HG03521 (cell line): ENCODE data around the gene WSCD2.

Experiments used
- ATAC-seq: cut with Tn5 transposase; IDR thresholded peaks from one replicate; pipeline ENCODE4 v1.9.1; 2021; ENCODE audit warnings: mild to moderate bottlenecking, moderate library complexity; ENCODE audit not compliant: unreplicated experiment

Gene WSCD2

DNA sequence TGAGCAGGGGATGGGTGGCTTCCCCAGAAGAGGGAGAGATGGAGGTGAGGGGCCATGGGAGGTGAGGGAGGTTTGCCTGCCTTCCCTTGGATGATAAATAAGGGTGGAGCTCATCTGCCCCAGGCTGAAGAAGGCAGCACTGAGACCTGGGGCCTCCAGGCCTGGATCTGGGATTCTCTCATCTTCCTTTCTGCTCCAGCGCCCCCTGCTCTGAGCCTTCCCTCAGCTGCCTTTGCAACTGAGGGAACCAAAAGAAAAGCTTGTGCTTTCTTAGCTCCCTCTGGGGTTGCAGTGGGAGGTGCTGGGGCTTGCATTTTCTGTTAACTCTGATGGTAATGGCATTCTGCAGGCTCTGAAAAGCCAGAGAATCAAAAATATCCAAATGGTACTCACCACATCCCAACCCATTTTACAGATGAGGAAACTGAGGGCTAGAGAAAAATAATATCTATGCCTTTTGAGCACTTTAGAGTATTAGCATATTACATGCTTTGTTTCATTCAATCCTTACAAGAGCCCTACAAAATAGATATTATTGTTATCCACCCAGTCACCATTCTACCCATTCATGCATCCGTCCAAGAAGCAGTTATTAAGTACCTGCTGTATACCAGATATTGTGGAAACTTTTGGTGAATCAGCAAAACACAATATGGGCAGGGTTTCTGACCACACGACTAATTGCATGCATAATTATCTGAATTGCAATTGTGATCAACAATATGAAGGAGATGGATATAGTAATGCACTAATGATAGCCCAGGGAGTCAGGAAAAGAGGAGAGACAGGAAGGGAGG is 102.2 kb downstream of the WSCD2 start:
- ATAC-seq = no peak

DNA sequence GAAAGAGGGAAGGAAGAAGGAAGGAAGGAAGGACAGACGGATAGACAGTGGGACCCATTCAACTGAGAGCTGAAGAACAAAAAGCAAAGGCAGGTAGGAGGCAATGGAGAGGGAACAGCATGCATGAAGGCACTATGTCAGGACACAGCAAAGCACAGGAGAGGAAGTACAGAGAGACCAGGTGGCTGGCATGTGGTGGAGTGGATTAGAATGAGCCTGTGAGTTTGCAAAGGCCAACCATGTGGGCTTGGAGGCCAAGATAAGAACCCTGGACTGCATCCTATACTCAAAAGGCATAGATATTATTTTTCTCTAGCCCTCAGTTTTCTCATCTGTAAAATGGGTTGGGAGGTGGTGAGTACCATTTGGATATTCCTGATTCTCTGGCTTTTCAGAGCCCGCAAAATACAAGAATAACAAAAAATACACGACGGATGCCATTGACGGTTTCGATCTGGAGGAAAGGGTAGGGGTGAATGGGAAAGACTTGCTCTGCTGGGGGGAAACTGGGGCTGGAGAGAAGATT is 102.9 kb downstream of the WSCD2 start:
- no peak for ATAC-seq

DNA sequence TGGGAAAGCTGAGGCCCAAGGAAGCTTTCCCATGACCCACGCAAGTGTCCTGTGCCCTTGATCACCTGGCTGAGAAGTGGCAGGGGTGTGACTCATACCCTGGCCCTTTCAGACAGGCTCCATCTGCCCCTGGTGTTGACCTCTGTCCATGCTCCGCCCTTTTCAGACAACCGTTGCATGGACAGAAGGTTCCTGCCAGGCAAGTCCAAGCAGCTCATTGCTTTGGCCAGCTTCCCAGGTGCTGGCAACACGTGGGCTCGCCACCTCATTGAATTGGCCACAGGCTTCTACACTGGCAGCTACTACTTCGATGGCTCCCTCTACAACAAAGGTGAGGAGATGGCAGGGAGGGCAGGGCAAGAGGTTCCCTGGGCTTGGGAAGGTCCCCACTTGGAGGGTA is 103.5 kb downstream of the WSCD2 start:
- no peak for ATAC-seq

DNA sequence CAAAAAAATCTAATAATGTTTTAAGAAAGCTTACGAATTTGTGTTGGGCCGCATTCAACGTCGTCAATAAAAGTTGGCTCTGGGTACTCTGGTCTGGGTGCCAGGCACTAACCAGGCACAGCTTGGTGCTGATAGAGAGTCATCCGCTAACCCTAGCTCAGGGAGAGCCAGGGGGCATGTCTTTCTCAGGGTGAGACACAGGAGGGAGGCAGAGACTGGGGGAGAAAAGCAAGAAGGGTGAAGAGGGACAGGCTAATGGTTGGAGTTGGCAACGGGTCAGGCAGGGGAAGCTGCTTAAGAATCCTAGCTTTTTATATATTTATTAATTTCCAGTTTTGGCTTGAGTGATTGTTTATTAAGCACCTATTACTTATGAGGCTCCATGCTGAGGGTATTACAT is 105.1 kb downstream of the WSCD2 start:
- ATAC-seq = no peak

DNA sequence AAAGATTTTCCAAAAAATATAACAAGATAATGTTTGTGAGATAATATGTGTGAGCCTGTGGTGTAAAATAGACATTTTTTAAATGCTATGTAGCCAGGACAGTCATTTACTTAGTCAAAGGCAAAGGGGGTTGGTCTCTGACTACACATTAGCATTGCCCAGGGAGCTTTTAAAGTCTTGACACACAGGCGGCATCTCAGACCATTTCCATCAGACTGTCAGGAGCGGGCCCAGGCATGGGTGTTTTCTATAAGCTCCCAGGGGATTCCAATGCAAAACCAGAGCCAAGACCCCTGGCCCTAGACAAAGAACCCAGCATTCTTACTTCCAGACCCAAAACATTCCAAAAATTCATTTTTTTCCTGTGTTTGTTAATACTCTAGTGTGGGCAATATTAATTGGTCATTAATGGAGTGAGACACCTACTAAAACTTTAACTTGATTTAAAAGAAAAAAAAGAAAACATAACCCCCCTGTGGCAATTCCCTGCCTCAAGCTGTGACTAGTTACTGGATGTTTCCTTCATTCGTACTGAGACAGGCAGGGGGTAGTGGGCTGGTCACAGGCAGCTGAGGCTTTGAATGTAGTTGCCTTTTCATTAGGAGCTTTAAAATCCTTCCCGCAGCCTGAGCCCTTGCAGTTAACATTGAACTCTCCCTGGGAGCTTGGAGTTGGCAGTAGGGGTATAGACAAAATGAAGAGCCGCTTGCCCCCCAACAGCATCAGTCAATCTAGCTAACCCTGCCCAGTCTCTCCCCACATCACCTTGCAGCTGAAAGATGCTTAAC is 106.3 kb downstream of the WSCD2 start:
- no peak for ATAC-seq

DNA sequence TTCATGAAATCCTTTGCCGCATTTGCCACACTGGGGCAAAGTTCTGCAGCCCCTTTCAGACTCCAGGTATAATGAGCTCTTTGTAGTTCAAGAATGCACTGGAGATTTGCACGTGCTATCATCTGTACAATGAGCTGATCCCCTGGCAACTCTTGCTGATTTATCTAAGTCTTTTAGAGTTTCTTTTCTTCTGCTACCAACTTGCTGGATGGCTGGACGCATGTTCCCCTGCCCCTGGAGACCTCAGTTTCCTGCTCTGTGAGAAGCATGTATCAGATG is 106.8 kb downstream of the WSCD2 start:
- no peak for ATAC-seq

DNA sequence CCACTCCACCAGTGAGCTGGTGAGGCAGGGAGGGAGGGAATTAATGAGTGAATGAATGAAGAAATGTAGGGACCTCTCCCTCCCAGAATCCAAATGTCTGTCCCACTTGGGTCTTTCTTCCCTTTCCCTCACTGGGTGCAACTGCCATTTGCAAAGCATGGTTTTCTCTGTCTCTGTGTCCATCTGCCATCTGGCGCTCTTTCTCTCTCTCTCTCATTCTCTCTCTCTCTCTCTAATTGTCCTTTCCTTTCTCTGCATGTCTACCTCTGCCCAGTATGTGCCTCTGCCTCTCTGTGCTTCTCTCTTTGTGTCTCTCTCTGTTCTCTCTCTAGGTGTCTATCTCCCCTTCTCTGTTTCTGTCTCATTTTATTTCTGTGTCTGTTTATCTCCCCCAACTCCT is 107.3 kb downstream of the WSCD2 start:
- ATAC-seq = no peak

DNA sequence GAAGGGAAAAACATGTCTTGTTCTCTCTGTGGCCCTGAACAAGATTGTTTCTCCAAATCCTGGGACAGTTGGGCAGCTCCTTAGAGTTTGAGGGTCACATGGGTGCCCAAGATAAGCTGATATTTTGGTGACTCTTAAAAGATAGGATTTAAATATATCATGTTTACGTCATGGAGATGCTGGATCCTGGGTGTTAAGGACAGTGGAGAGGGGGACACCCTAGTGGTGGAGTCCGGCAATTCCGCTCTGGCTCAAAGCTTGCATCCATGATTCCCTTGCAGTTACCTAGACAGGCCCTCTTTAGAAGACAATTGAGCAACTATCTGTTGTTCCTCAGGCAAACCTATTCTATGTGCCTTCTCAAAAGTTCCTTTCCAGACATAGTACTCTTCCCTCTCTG is 108.2 kb downstream of the WSCD2 start:
- no peak for ATAC-seq

DNA sequence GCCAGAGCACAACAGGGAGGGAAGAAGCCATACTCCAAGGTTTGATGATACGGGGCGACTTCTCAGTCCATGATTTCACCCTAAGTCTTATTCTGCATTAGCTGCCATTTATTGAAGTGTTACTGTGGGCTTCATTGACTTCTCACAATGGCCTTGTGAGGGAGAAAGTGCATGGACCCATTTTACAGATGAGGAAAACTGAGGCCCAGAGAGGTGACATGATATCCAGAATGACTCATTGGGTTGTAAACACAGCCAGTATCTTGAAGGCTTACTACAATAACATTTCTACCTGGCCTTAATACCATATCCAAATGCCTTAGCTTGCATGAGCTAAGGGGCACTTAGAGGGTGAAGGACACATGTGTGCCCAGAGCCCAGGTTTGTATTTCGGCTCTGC is 109.4 kb downstream of the WSCD2 start:
- no peak for ATAC-seq

DNA sequence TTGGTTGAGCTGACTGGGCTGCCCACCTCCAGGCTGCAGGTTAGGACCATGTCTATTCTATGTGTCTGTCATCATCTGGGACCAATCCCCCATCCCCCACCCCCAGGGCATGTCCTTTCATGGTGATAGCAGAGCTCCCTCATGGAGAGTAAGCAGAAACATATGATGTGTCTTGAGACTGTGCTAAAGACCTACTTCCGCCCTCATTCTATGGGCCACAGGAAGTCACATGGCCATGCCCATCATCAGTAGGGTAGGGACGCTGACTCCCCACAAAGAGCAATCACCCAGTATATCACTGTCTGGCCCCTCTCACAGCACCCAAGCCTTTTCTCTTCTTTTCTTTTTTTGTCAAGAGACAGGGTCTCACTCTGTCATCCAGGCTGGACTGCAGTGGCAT is 110.3 kb downstream of the WSCD2 start:
- no peak for ATAC-seq

DNA sequence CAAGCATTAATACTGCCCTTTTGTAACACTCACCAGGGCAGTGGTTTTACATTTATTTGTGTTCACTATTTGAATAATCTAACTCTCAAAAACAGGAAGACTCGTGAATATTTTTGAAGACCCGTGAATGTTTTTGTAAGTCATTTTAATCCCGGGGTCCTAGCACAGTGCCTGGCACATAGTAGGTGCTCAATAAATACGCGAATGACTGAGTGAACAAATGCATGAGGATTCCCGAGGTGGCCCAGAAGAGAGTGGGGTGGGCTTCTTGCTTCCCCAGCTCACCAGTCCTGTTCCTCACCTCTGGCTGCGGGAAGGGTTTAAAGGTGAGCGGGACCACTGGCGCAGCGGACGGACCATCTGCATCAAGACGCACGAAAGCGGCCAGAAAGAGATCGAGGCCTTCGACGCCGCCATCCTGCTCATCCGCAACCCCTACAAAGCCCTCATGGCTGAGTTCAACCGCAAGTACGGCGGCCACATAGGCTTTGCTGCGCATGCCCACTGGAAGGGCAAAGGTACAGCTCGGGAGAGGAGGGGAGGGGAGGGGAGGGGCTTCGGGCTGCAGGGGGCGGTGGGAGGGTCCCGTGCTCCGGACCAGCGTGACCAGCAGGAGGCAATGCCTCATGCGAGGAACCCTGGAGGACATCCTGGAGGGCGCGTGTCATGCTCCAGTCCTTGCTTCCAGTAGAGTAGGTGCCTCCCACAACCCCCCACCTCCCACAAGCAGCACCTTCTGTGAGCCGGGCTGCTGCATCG is 111.1 kb downstream of the WSCD2 start:
- no peak for ATAC-seq

DNA sequence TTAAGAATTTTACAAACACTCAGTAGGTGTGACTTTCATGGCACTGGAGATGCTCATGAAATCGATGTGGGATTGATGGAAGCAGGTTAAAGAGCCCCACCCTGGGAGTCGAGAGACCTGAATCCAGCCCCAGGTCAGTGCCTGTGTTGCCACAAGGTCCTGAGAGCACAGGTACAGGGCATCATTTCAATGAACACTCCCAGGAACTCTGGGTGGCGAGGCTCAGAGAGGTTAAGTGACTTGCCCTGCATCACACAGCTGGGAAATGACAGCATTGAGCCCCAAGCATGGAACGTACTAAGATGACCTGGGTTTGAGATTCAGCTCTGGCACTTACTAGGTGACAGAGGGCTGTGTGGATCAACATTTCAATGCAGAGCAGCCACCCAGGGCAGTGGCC is 111.8 kb downstream of the WSCD2 start:
- no peak for ATAC-seq

DNA sequence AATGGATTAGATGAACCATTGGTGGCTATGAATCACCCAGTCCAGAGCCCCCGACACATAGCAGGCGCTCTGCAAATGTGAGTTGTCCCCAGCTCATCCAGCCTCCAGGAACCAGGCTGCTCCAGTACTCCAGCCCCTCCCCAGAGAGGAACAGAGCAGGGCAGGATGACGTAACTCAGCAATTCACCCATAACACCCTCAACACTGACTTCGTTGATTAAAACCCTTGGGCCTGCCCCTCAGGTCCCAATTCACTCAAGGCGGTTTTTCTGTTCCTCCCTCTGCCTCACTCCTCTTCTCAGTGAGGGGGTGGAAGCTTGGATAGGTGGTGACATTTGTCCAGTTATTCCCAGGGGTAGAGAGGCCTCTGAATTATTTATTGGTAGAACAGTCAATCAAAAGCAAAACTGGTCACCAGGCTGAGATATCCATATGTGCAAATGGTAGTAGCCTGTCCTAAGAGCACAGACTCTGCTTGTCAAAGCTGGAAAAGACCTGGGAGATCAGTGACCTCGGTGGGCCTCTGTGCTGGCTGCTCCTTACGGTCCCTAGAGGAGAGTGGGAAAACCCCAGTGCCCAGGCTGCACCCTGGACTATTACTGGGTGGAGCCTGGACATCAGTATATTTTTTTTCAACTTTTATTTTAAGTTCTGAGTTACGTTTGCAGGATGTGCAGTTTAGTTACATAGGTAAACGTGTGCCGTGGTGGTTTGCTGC is 113.1 kb downstream of the WSCD2 start:
- ATAC-seq = no peak

DNA sequence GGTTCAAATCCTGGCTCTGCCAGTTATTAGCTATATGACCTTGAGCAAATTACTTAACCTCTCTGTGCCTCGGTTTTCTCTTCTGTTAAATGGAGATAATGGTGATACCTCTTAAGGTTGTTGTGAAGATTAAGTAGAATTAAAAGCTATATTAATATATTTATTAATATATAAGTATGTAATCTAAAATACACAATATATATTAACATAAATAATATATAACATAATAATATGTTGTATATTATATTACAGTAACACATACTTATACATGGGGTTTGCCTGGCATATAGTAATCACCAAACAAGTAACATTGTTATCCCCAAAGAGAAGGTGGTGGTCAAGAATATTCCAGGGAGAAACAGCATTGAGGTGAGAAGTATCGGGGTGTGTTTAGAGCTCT is 118.0 kb downstream of the WSCD2 start:
- no peak for ATAC-seq

DNA sequence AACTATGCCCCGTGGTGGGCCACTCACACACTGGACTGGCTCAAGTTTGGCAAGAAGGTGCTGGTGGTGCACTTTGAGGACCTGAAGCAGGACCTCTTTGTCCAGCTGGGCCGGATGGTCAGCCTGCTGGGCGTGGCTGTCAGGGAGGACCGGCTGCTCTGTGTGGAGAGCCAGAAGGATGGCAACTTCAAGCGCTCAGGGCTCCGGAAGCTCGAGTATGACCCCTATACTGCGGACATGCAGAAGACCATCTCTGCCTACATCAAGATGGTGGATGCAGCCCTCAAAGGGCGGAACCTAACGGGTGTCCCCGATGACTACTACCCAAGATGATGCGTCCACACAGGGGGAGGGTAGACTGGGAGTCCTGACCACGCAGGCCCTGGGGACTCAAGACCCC is 118.9 kb downstream of the WSCD2 start:
- ATAC-seq = no peak

DNA sequence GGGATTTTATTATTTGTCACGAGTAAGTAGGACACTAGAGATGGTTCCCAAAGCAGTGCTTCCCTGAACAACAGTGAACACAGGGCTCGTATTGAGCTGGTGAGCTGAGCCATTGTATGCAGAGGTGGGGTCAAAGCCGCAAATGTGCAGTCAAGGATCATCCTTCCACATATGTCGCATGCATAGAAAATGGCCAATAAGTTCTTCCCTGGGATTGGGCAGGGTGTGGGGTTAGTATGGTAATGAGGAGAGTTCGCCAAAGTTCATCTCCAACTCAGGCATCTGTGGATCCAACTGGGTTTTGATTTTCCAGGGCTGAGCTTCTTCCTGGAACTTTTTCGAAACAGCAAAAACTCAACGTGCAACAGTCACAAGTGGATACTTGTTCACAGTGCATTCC is 123.4 kb downstream of the WSCD2 start:
- ATAC-seq = no peak

DNA sequence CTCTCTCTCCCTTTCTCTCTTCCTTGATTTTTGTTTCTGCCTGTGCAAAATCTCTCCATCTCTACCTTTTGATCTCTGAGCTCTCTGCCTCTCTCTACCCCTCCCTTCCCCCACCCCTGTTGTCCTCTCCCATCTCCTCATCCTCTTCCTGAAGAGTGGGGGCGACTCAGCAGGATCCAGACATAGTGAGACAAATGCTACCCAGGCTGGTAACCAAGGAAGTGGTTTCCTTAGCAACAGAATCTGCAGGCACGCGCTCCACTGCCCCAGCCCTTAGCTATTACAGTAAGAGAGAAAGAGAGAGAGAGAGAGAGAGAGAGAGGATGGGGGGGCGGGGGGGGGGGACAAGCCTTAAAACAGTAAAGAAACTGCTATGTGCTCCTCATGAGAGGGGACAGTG is 124.5 kb downstream of the WSCD2 start:
- ATAC-seq = no peak

DNA sequence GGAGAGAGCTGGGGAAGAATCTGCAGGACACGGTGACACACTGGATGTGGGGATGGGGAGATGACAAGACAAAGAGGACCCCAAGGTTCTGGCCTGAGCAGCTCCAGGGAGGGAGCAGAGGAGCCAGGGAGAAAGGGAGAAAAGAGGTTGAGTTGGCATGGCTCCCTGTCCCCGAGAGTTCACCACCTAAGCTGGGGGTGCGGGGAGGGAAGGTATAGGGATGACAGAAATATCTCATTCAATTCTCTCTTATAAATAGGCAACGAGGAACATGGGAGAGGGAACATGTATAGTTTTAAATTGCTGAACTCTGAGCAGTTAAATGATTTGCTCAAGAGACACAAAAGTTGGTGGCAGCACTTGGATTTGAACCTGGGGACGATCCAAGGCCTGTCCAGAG is 124.9 kb downstream of the WSCD2 start:
- no peak for ATAC-seq

DNA sequence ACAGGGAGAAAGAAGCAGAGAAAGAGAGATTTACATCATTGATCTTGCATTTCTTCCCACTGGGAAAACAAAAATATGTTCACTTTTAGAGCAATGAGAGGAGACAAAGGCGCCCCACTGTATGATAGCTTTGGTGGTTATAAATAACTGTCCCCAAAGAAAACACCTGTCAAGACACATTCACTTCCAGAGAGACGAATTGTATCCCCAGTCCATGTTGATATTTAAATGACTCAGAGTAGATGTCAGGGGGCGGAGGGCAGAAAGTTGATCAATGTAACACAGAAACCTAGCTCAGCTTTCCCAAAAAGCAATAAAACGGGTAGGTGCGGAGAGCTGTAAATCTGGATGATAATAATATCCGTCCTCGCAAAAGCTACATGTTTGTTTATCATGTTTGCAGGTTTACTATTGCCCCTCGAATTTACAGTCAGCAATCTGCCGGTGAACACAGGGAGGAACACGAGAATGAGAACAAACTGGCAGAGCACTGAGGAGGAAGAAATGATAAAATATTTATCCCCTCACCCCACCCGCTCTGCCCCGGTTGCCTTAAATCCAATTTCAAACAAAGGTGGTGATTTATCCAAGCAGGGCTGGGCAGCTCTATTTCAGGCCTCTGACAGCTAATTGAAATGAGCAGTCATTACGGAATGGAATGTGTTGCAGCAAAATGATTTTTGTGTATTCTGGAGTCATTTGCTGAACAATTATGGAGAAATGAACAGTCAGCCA is 125.6 kb downstream of the WSCD2 start:
- ATAC-seq = no peak

DNA sequence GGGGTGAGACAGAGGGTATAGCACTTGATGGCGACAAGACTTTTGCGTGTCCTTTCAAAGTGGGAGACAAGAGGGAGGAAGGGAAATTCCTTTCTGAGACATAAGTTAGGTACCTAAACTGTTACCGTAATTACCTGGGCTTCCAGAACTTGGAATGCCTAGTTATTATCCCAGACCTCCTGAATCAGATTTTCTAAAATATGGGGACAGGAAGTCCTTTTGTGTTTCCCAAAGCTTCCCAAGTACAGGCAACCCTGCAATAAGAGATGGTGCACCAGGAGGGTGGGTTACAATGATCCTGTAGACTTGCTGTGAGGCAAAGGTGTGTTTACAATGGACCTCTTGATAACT is 126.1 kb downstream of the WSCD2 start:
- no peak for ATAC-seq

DNA sequence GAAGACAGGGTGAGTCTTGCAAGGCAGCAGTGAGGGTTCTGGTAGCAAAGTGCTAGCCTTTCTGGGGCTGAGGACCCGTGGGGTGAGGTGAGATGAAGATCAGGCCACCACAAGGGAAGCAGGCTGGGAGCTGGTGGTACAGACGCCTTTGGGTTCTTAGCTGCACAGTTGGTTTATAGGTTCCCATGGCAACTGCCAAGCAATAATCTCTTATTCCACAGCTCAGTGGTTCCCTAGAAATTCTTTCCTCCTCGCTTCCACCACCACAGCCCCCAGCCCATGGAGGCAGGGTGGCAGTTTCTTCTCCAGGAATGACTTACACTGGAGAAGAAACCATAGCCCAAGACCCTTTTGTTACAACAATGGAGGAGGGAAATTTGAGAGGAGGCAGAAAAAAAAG is 127.9 kb downstream of the WSCD2 start:
- no peak for ATAC-seq
